ENCODE results near the gene SNRPB. TPM values are rescaled to one million over a fixed set of nuclear protein-coding genes. Genes with fewer than 3 reads are reported as not detected.

Gene SNRPB
- total and polyA plus RNA-seq, 2 of the 13 experiments (the other 11 are each of a cell fraction or from before 2014, with no cell fraction given) = 473 to 844 TPM

GRCh38 chr20:2460752-2461424, 9.7 kb downstream of the SNRPB start:
- no peaks in the 10 kb centered on the region for H3K27me3 ChIP-seq (ENCODE audit: control insufficient read depth in 1 of 2, insufficient read depth in 2 of 2, low read length in 2 of 2)
- no peak for ATAC-seq
- H3K4me2 ChIP-seq (ENCODE audit: low read depth, low read length) = no peak overlapping the region
- intact Hi-C loops (cut with micrococcal nuclease; ENCODE audit: unreplicated experiment) (no loop called here), in situ Hi-C loops (cut with HindIII; ENCODE audit: extremely low pct_ligation_motif_present, low pct_unique_long_range_greater_than_20kb) (no loop called here)
- no peak for DNase-seq (ENCODE audit: low spot score)
- TF ChIP-seq ZNF747 (CRISPR knock-in tag; IDR thresholded peaks at IDR 0.05; ENCODE audit: borderline replicate concordance) (no peak), SCMH1 (CRISPR knock-in tag; IDR thresholded peaks at IDR 0.05; ENCODE audit: borderline replicate concordance) (no peak), POLR2AphosphoS5 (IDR thresholded peaks at IDR 0.05; ENCODE audit: low read depth, low read length) (no peak), SMAD3 (CRISPR knock-in tag; IDR thresholded peaks at IDR 0.05) (no peak), PHF8 (CRISPR knock-in tag; IDR thresholded peaks at IDR 0.05) (no peak), ZNF609 (CRISPR knock-in tag; IDR thresholded peaks at IDR 0.05; ENCODE audit: borderline replicate concordance) (no peak), NKX3-1 (CRISPR knock-in tag; IDR thresholded peaks at IDR 0.05) (peak; percentile 3; the same call in 1 of the 2 replicates), ZNF841 (CRISPR knock-in tag; IDR thresholded peaks at IDR 0.05; ENCODE audit: borderline replicate concordance) (0 out of 2 replicates have a peak, but pooled peaks have one; percentile 45), RBM22 (optimal IDR thresholded peaks at IDR 0.05; ENCODE audit: low read length) (peak; percentile 91)
- BruUV-seq (replicated peaks) = no TSS peak
- no peak overlapping the region for H3K9ac ChIP-seq (ENCODE audit: insufficient read depth, low read depth, low read length)
- H3K79me2 ChIP-seq (ENCODE audit: insufficient read depth, low read length) = peaks cover 7% of the 10 kb centered on the region
- WGBS (ENCODE audit: low lambda C conversion rate) = 94% methylated on average over 4 of the region's 4 CpGs
- H3K36me3 ChIP-seq (replicated peaks in 1 of 2; ENCODE audit: control insufficient read depth in 1 of 2, insufficient read depth in 2 of 2, low read length in 2 of 2) = peaks cover 37 to 67% of the 10 kb centered on the region in 2 experiments
- H4K20me1 ChIP-seq (ENCODE audit: insufficient read depth, low read length) = peaks cover 25% of the 10 kb centered on the region
- ChIA-PET CTCF (ENCODE audit: low intra/inter-chr PET ratio, low total read pairs) (no interaction called here), POLR2A (interaction anchor here (1.7 to 3.7 kb wide), 2 partner anchors 9 to 15 kb away, joined by 8 to 32 read pairs; partner anchors contain the start of gene SNRPB)
- H2AFZ ChIP-seq (ENCODE audit: low read length) = no peak overlapping the region
- no peak for FAIRE-seq
- peaks cover 18% of the 10 kb centered on the region for H3K4me1 ChIP-seq (ENCODE audit: insufficient read depth, low read length)
- no peaks in the 10 kb centered on the region for H3K9me3 ChIP-seq (ENCODE audit: low read length)
- no peak overlapping the region for H3K27ac ChIP-seq (ENCODE audit: extremely low read length, insufficient read depth, low read length)
- H3K4me3 ChIP-seq (replicated peaks in 1 of 3; ENCODE audit: insufficient read depth in 1 of 3, low read depth in 2 of 3, low read length in 3 of 3) = no peak overlapping the region
